Measurements from ENCODE around the gene CD44. TPM values are rescaled to one million over a fixed set of nuclear protein-coding genes. Genes with fewer than 3 reads are reported as not detected.
A peak's percentile ranks its signal among the peaks of the same experiment; 100 is the strongest.

Gene CD44
- total and polyA plus RNA-seq, 10 donors, result 60.9 to 521 (median 317) TPM

DNA sequence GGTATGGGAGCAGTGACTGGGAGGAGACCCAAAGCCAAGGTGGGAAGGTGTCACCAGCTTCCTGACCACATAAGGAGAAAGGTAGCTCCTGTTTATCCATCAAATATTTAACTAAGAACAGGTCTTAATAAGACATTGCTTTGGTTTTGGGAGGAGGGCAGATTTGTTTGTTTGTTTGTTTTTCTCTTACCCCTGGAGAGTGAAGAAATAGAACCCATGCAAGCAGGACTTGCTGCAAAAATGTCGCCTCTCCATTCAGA is 26.2 kb upstream of the CD44 start:
- no peaks in the 10 kb centered on the region for H3K9me3 ChIP-seq
- H3K27ac ChIP-seq, result no peak overlapping the region
- no peak overlapping the region for H3K4me3 ChIP-seq
- 94 to 100% (median 97%) methylated on average over 1 of the region's 1 CpG for WGBS, 5 donors
- no peaks in the 10 kb centered on the region for H3K27me3 ChIP-seq (replicated peaks in 1 of 7)
- no peak for TF ChIP-seq POLR2AphosphoS5 (IDR thresholded peaks at IDR 0.05)
- no peak for TF ChIP-seq POLR2A (IDR thresholded peaks at IDR 0.05)
- TF ChIP-seq, protein P1, sequence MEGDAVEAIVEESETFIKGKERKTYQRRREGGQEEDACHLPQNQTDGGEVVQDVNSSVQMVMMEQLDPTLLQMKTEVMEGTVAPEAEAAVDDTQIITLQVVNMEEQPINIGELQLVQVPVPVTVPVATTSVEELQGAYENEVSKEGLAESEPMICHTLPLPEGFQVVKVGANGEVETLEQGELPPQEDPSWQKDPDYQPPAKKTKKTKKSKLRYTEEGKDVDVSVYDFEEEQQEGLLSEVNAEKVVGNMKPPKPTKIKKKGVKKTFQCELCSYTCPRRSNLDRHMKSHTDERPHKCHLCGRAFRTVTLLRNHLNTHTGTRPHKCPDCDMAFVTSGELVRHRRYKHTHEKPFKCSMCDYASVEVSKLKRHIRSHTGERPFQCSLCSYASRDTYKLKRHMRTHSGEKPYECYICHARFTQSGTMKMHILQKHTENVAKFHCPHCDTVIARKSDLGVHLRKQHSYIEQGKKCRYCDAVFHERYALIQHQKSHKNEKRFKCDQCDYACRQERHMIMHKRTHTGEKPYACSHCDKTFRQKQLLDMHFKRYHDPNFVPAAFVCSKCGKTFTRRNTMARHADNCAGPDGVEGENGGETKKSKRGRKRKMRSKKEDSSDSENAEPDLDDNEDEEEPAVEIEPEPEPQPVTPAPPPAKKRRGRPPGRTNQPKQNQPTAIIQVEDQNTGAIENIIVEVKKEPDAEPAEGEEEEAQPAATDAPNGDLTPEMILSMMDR (IDR thresholded peaks at IDR 0.05 in 8 of 11, conservative IDR thresholded peaks at IDR 0.05 in 3 of 11), result no peak
- intact Hi-C loops (cut with DNase I; ENCODE audit: low total_unique reads), result no loop called here
- H3K4me1 ChIP-seq, result peaks cover 17 to 78% (median 44%) of the 10 kb centered on the region in 6 donors
- no peaks in the 10 kb centered on the region for H3K36me3 ChIP-seq
- no peak for DNase-seq

DNA sequence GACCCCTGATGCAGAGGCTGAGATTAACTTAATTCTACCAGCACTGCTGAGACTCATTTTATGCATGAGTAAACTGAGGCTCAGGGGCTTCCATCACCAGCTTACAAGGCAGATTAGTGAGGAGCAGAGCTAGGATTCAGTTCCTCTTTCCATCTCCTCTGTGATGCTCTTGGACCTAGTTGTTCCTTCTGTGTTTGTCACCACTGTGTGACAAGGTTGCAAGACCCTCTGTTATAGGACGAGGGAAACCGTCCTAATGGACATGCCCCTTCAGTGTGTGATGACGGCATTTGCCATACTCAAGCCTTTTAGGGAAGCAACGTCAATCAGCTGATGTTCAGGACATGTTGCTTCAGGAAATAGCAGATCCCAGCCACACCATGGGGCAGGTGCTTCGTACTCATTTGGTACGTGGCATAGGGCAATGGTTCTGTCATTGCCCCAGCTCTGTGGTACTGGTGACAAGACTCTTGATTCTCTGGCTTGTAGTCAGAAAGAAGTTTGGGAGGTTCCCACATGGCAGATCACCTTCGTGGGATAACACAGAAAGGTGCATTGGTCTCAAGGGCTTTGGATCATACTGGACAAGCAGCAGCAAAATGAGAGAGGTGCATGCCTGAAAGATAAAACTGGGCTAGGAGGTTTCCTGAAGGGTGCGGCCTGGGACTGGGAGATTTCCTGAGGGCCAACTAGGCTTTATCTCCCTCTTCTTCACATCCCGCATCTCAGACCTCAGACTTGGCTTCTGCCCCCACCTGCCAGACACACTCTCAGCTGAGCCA is 23.9 kb upstream of the CD44 start:
- Histone ChIP-seq H3K4me3 (no peak overlapping the region), H3K27me3 (replicated peaks in 1 of 7) (no peaks in the 10 kb centered on the region), H3K36me3 (no peaks in the 10 kb centered on the region), H3K4me1 (peaks cover 17 to 73% (median 48%) of the 10 kb centered on the region in 6 donors), H3K27ac (no peak overlapping the region), H3K9me3 (no peaks in the 10 kb centered on the region)
- WGBS, 5 donors, result 73 to 83% (median 78%) methylated on average over 7 to 9 of the region's 9 CpGs
- no peak for DNase-seq
- intact Hi-C loops (cut with DNase I; ENCODE audit: low total_unique reads), result no loop called here
- TF ChIP-seq, protein P1 (IDR thresholded peaks at IDR 0.05 in 8 of 11, conservative IDR thresholded peaks at IDR 0.05 in 3 of 11), result no peak
- TF ChIP-seq POLR2AphosphoS5 (IDR thresholded peaks at IDR 0.05) (peak in 1 of 3 donors; percentile 22), POLR2A (IDR thresholded peaks at IDR 0.05) (no peak)

DNA sequence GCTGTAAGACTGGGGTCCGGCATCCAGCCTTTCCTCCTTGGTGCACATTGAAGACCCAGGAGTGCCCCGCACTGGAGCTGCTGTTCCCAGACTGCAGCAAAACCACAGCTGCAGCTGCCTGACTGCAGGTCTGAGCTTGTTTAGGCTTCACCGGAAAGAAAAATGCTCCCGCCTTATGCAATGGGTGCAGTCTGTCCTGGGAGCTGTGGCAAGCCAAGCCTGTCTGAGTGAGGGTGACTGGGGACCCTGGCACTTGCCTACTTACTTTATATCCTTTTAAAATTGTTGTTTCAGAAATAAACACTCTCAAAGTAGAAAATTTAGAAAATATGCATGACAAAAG is 23.3 kb upstream of the CD44 start:
- TF ChIP-seq, protein P1 (IDR thresholded peaks at IDR 0.05 in 8 of 11, conservative IDR thresholded peaks at IDR 0.05 in 3 of 11), result no peak
- no peak for TF ChIP-seq POLR2AphosphoS5 (IDR thresholded peaks at IDR 0.05)
- TF ChIP-seq POLR2A (IDR thresholded peaks at IDR 0.05), result no peak
- Histone ChIP-seq H3K4me1 (peaks cover 14 to 67% (median 42%) of the 10 kb centered on the region in 6 donors), H3K36me3 (no peaks in the 10 kb centered on the region), H3K9me3 (no peaks in the 10 kb centered on the region), H3K27ac (no peak overlapping the region), H3K27me3 (replicated peaks in 1 of 7) (no peaks in the 10 kb centered on the region), H3K4me3 (no peak overlapping the region)
- intact Hi-C loops (cut with DNase I; ENCODE audit: low total_unique reads), result no loop called here
- WGBS, 5 donors, result 84 to 96% (median 91%) methylated on average over 4 of the region's 4 CpGs
- DNase-seq, result no peak

GRCh38 chr11:35116245-35116644 is 22.7 kb upstream of the CD44 start:
- Histone ChIP-seq H3K27me3 (replicated peaks in 1 of 7) (no peaks in the 10 kb centered on the region), H3K4me1 (peaks cover 8 to 67% (median 37%) of the 10 kb centered on the region in 6 donors), H3K9me3 (no peaks in the 10 kb centered on the region), H3K36me3 (no peaks in the 10 kb centered on the region), H3K27ac (no peak overlapping the region), H3K4me3 (no peak overlapping the region)
- WGBS, 5 donors, result 81 to 91% (median 85%) methylated on average over 5 of the region's 5 CpGs
- DNase-seq, result no peak
- intact Hi-C loops (cut with DNase I; ENCODE audit: low total_unique reads), result no loop called here
- no peak for TF ChIP-seq POLR2AphosphoS5 (IDR thresholded peaks at IDR 0.05)
- no peak for TF ChIP-seq POLR2A (IDR thresholded peaks at IDR 0.05)
- TF ChIP-seq, protein P1 (IDR thresholded peaks at IDR 0.05 in 8 of 11, conservative IDR thresholded peaks at IDR 0.05 in 3 of 11), result no peak
